ENCODE results near the gene SRMS. TPM values are rescaled to one million over a fixed set of nuclear protein-coding genes. Genes with fewer than 3 reads are reported as not detected.

Gene SRMS
- total and polyA plus RNA-seq, 4 donors = 0.06 TPM; not detected in 3

DNA sequence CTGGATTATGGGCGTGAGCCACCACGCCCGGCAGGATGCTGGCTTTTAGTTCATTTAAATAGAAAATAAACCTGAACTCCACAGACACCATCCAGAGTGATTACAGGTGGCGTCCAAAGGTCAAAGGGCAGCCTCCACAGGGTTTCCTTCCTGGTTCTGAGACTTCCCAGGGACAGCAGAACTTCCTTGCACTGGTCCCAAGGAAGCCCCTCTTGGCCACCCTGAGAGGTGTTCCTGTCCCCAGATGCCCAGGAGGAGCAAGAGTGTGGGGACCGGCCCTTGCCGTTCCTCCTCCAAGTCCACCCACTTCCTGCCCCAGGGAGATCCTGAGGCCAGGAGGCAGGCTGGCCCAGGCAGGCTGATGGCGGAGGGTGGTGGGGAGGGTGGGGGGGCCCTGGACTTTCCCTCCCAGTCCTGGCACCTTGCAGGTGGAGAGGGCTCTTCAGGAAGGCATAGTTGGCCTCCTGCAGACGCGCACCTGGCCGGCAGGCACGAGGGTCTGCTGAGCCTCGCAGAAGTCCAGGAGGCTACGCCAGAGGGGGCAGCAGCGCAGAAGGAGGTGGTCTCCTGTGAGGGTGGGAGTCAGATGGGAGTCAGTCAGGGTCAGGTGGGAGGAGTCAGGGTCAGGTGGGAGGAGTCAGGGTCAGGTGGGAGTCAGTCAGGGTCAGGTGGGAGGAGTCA lies 11.4 kb upstream of the SRMS start:
- no peaks in the 10 kb centered on the region for H3K4me1 ChIP-seq (ENCODE audit: control insufficient read depth in 5 of 5, insufficient read depth in 5 of 5, low read length in 5 of 5)
- peaks cover 0 to 2% (median 0%) of the 10 kb centered on the region in 4 donors for H3K9me3 ChIP-seq (ENCODE audit: control insufficient read depth in 4 of 4, insufficient read depth in 3 of 4, low read length in 3 of 4)
- no peak overlapping the region for H3K27ac ChIP-seq (ENCODE audit: low read depth in 1 of 2, low read length in 1 of 2)
- 89 to 93% methylated on average over 14 of the region's 14 CpGs for WGBS, 2 donors
- H3K9ac ChIP-seq (ENCODE audit: insufficient read depth in 1 of 2, low read length in 2 of 2) = no peak overlapping the region
- TF ChIP-seq CTCF (IDR thresholded peaks at IDR 0.05; ENCODE audit: control extremely low read depth, extremely low read depth) = no peak
- H3K36me3 ChIP-seq (ENCODE audit: control insufficient read depth in 4 of 4, insufficient read depth in 4 of 4, low read length in 4 of 4) = peaks cover 3 to 51% (median 6%) of the 10 kb centered on the region in 4 donors
- no peak overlapping the region for H3K4me3 ChIP-seq
- no peak for ATAC-seq (ENCODE audit: insufficient read depth, low FRiP score)
- H3K27me3 ChIP-seq (ENCODE audit: control insufficient read depth in 3 of 3, insufficient read depth in 3 of 3, low read length in 2 of 3) = no peaks in the 10 kb centered on the region
- no peak for DNase-seq

GRCh38 chr20:63557481-63557891 lies 9.9 kb upstream of the SRMS start:
- no peak for TF ChIP-seq CTCF (IDR thresholded peaks at IDR 0.05; ENCODE audit: control extremely low read depth, extremely low read depth)
- Histone ChIP-seq H3K9ac (ENCODE audit: insufficient read depth in 1 of 2, low read length in 2 of 2) (no peak overlapping the region), H3K4me3 (no peak overlapping the region), H3K4me1 (ENCODE audit: control insufficient read depth in 5 of 5, insufficient read depth in 5 of 5, low read length in 5 of 5) (no peaks in the 10 kb centered on the region), H3K27ac (ENCODE audit: low read depth in 1 of 2, low read length in 1 of 2) (no peak overlapping the region), H3K9me3 (ENCODE audit: control insufficient read depth in 4 of 4, insufficient read depth in 3 of 4, low read length in 3 of 4) (no peaks in the 10 kb centered on the region), H3K36me3 (ENCODE audit: control insufficient read depth in 4 of 4, insufficient read depth in 4 of 4, low read length in 4 of 4) (peaks cover 3 to 36% (median 5%) of the 10 kb centered on the region in 4 donors), H3K27me3 (ENCODE audit: control insufficient read depth in 3 of 3, insufficient read depth in 3 of 3, low read length in 2 of 3) (no peaks in the 10 kb centered on the region)
- ATAC-seq (ENCODE audit: insufficient read depth, low FRiP score) = no peak
- 92% methylated on average over 19 of the region's 19 CpGs for WGBS, 2 donors
- DNase-seq = no peak

GRCh38 chr20:63556873-63557478 lies 9.4 kb upstream of the SRMS start:
- Histone ChIP-seq H3K36me3 (ENCODE audit: control insufficient read depth in 4 of 4, insufficient read depth in 4 of 4, low read length in 4 of 4) (peaks cover 0 to 31% (median 4%) of the 10 kb centered on the region in 4 donors), H3K27me3 (ENCODE audit: control insufficient read depth in 3 of 3, insufficient read depth in 3 of 3, low read length in 2 of 3) (no peaks in the 10 kb centered on the region), H3K9me3 (ENCODE audit: control insufficient read depth in 4 of 4, insufficient read depth in 3 of 4, low read length in 3 of 4) (no peaks in the 10 kb centered on the region), H3K4me1 (ENCODE audit: control insufficient read depth in 5 of 5, insufficient read depth in 5 of 5, low read length in 5 of 5) (no peaks in the 10 kb centered on the region), H3K27ac (ENCODE audit: low read depth in 1 of 2, low read length in 1 of 2) (no peak overlapping the region), H3K4me3 (no peak overlapping the region), H3K9ac (ENCODE audit: insufficient read depth in 1 of 2, low read length in 2 of 2) (no peak overlapping the region)
- ATAC-seq (ENCODE audit: insufficient read depth, low FRiP score) (no peak), DNase-seq (no peak)
- TF ChIP-seq CTCF (IDR thresholded peaks at IDR 0.05; ENCODE audit: control extremely low read depth, extremely low read depth) = no peak
- 73 to 79% methylated on average over 23 of the region's 23 CpGs for WGBS, 2 donors

Data from lung (tissue), 12 donors.